ENCODE measurements around the gene MAP7D3. TPM values are rescaled to one million over a fixed set of nuclear protein-coding genes. Genes with fewer than 3 reads are reported as not detected.
A peak's percentile ranks its signal among the peaks of the same experiment; 100 is the strongest.

The MAP7D3 gene
- total and polyA plus RNA-seq, 2 of the 8 experiments (the other 6 are each of a cell fraction or from before 2014, with no cell fraction given), result 4.8 to 19.6 TPM

GRCh38 chrX:136204571-136204970, 46.6 kb downstream of the MAP7D3 start:
- Histone ChIP-seq H2AK5ac (ENCODE audit: low read depth, low read length) (no peak overlapping the region), H3K14ac (ENCODE audit: insufficient read length) (no peak overlapping the region), H3K79me2 (ENCODE audit: control insufficient read depth in 1 of 2, insufficient read depth in 2 of 2, low read length in 2 of 2) (no peaks in the 10 kb centered on the region), H4K91ac (replicated peaks; ENCODE audit: insufficient read length, low read length) (no peak overlapping the region), H3K27me3 (replicated peaks in 1 of 4; ENCODE audit: control insufficient read depth in 3 of 4, extremely low read depth in 1 of 4, insufficient read depth in 3 of 4, low read length in 3 of 4) (no peaks in the 10 kb centered on the region), H3K9ac (replicated peaks in 1 of 4; ENCODE audit: extremely low read depth in 1 of 4, low read depth in 3 of 4, low read length in 3 of 4) (no peak overlapping the region), H2BK12ac (ENCODE audit: low read depth, low read length) (no peak overlapping the region), H3K56ac (replicated peaks; ENCODE audit: insufficient read length, low read depth, low read length) (no peak overlapping the region), H3K4ac (replicated peaks; ENCODE audit: insufficient read length, low read depth, low read length) (no peak overlapping the region), H3K23ac (ENCODE audit: insufficient read length) (no peak overlapping the region), H3K23me2 (ENCODE audit: low read depth, low read length) (no peaks in the 10 kb centered on the region), H2BK120ac (replicated peaks; ENCODE audit: low read depth, low read length) (no peak overlapping the region), H2AFZ (ENCODE audit: low read length) (no peak overlapping the region), H3K9me3 (ENCODE audit: insufficient read depth in 2 of 2, low read depth in 1 of 2, low read length in 1 of 2) (no peaks in the 10 kb centered on the region), H3K4me3 (ENCODE audit: extremely low read depth in 1 of 4, insufficient read depth in 2 of 4, low read depth in 3 of 4, low read length in 4 of 4) (no peak overlapping the region), H3K27ac (ENCODE audit: low read depth, low read length) (no peak overlapping the region), H3K18ac (ENCODE audit: extremely low read depth, low read length) (no peak overlapping the region), H4K5ac (ENCODE audit: insufficient read length, low read depth, low read length) (no peak overlapping the region), H2BK5ac (ENCODE audit: low read depth, low read length) (no peak overlapping the region), H3K4me1 (replicated peaks in 1 of 4; ENCODE audit: control insufficient read depth in 3 of 4, insufficient read depth in 4 of 4, low read length in 3 of 4) (peaks cover 0 to 5% (median 3%) of the 10 kb centered on the region in 4 experiments; a peak in 2 of 7 replicates), H4K8ac (ENCODE audit: extremely low read depth, insufficient read depth, low read length) (no peak overlapping the region), H2BK20ac (ENCODE audit: low read length) (no peak overlapping the region), H3K79me1 (ENCODE audit: low read depth, low read length) (no peaks in the 10 kb centered on the region), H4K20me1 (replicated peaks in 1 of 2; ENCODE audit: control insufficient read depth in 1 of 2, insufficient read depth in 2 of 2, low read length in 2 of 2) (peaks cover 0 to 2% of the 10 kb centered on the region in 2 experiments), H3K4me2 (ENCODE audit: insufficient read depth in 1 of 2, low read depth in 2 of 2, low read length in 2 of 2) (no peak overlapping the region), H3K36me3 (ENCODE audit: control insufficient read depth in 2 of 4, insufficient read depth in 4 of 4, low read length in 3 of 4) (peaks cover 0 to 11% (median 0%) of the 10 kb centered on the region in 4 experiments; a peak in 2 of 8 replicates), H2BK15ac (ENCODE audit: low read length) (no peak overlapping the region)
- ChIA-PET CTCF (ENCODE audit: partially characterized antibody) (interaction anchor here (1.1 kb wide), 1 partner anchor 176 kb away, joined by 4 read pairs; no protein-coding TSS in a partner anchor), POLR2A (ENCODE audit: partially characterized antibody) (no interaction called here)
- FAIRE-seq (peak; percentile 48), DNase-seq (ENCODE audit: low read depth in 1 of 2, low spot score in 2 of 2) (no peak)
- WGBS, 2 experiments (ENCODE audit: extremely low coverage in 1 of 2, insufficient coverage in 1 of 2, insufficient read length in 1 of 2, insufficient replicate concordance in 2 of 2, low coverage in 1 of 2, low lambda C conversion rate in 2 of 2, missing lambda C conversion rate in 1 of 2), result 68% methylated on average over 2 of the region's 2 CpGs; no CpG with 5 or more reads in 1 of the 2 experiments
- TF ChIP-seq YY1 (IDR thresholded peaks at IDR 0.05; ENCODE audit: low read depth, low read length) (no peak), HDAC2 (IDR thresholded peaks at IDR 0.05; ENCODE audit: borderline replicate concordance in 1 of 2, low read depth in 2 of 2, low read length in 2 of 2) (no peak), PHF8 (conservative IDR thresholded peaks at IDR 0.05; ENCODE audit: low read depth, low read length) (no peak), KDM4A (IDR thresholded peaks at IDR 0.05; ENCODE audit: low read depth, low read length, severe bottlenecking) (no peak), JUN (IDR thresholded peaks at IDR 0.05; ENCODE audit: low read depth, low read length) (no peak), CREB1 (IDR thresholded peaks at IDR 0.05) (no peak), KDM5A (IDR thresholded peaks at IDR 0.05; ENCODE audit: low read length) (no peak)
- TF ChIP-seq, protein P1, sequence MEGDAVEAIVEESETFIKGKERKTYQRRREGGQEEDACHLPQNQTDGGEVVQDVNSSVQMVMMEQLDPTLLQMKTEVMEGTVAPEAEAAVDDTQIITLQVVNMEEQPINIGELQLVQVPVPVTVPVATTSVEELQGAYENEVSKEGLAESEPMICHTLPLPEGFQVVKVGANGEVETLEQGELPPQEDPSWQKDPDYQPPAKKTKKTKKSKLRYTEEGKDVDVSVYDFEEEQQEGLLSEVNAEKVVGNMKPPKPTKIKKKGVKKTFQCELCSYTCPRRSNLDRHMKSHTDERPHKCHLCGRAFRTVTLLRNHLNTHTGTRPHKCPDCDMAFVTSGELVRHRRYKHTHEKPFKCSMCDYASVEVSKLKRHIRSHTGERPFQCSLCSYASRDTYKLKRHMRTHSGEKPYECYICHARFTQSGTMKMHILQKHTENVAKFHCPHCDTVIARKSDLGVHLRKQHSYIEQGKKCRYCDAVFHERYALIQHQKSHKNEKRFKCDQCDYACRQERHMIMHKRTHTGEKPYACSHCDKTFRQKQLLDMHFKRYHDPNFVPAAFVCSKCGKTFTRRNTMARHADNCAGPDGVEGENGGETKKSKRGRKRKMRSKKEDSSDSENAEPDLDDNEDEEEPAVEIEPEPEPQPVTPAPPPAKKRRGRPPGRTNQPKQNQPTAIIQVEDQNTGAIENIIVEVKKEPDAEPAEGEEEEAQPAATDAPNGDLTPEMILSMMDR (IDR thresholded peaks at IDR 0.05; ENCODE audit: control extremely low read depth in 1 of 3, insufficient read depth in 1 of 3, low read depth in 1 of 3, low read length in 3 of 3), result no peak
- TF ChIP-seq, protein P2, sequence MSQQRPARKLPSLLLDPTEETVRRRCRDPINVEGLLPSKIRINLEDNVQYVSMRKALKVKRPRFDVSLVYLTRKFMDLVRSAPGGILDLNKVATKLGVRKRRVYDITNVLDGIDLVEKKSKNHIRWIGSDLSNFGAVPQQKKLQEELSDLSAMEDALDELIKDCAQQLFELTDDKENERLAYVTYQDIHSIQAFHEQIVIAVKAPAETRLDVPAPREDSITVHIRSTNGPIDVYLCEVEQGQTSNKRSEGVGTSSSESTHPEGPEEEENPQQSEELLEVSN (IDR thresholded peaks at IDR 0.05), result no peak
- TF ChIP-seq, protein P3, sequence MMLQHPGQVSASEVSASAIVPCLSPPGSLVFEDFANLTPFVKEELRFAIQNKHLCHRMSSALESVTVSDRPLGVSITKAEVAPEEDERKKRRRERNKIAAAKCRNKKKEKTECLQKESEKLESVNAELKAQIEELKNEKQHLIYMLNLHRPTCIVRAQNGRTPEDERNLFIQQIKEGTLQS (IDR thresholded peaks at IDR 0.05; ENCODE audit: insufficient read depth, low read depth, low read length), result no peak
